SK-N-SH treated with all-trans-retinoic acid at 6 μM for 48 hours (cell line): ENCODE measurements around the gene MTCL3.

Experiments used
- ATAC-seq: fragments of 200-7000 bp; cut with Tn5 transposase; 3 replicates; pipeline ENCODE4 v1.9.1; 2020; ENCODE audit warnings: mild to moderate bottlenecking, moderate library complexity
- ARNTL ChIP-seq: fragments of 450-650 bp; formaldehyde crosslinking; IDR thresholded peaks from 2 replicates; pipeline ENCODE4 v1.5.0; 2020; ENCODE audit warnings: low read depth, mild to moderate bottlenecking, moderate library complexity, borderline replicate concordance
- BACH2 ChIP-seq: fragments of 250-450 bp; sonication (Bioruptor Pico); IDR thresholded peaks from 2 replicates; pipeline ENCODE4 v1.9.0; 2021; ENCODE audit warnings: mild to moderate bottlenecking, borderline replicate concordance
- CSDC2 ChIP-seq: fragments of 250-450 bp; sonication (Bioruptor Pico); IDR thresholded peaks from 2 replicates; pipeline ENCODE4 v1.5.0; 2020; ENCODE audit warnings: mild to moderate bottlenecking, moderate library complexity
- ESRRG ChIP-seq: fragments of 250-450 bp; sonication (Bioruptor Pico); IDR thresholded peaks from 2 replicates; pipeline ENCODE4 v1.6.1; 2021; ENCODE audit warnings: mild to moderate bottlenecking
- GLIS3 ChIP-seq: fragments of 250-450 bp; sonication (Bioruptor Pico); IDR thresholded peaks from 2 replicates; pipeline ENCODE4 v1.5.0; 2020; ENCODE audit warnings: mild to moderate bottlenecking, moderate library complexity
- ISL1 ChIP-seq: fragments of 250-450 bp; sonication (Bioruptor Pico); IDR thresholded peaks from 2 replicates; pipeline ENCODE4 v2.1.2; 2022; ENCODE audit warnings: mild to moderate bottlenecking, moderate library complexity
- OSR1 ChIP-seq: fragments of 250-450 bp; sonication (Bioruptor Pico); IDR thresholded peaks from 2 replicates; pipeline ENCODE4 v1.8.0; 2022; ENCODE audit warnings: moderate library complexity, mild to moderate bottlenecking, inconsistent platforms
- PPARA ChIP-seq: fragments of 250-450 bp; sonication (Bioruptor Pico); IDR thresholded peaks from 2 replicates; pipeline ENCODE4 v1.5.0; 2020; ENCODE audit warnings: mild to moderate bottlenecking, borderline replicate concordance
- RARB ChIP-seq: fragments of 250-450 bp; sonication (Bioruptor Pico); IDR thresholded peaks from 2 replicates; pipeline ENCODE4 v1.8.0; 2021; ENCODE audit warnings: mild to moderate bottlenecking, moderate library complexity
- SNAI2 ChIP-seq: fragments of 250-450 bp; sonication (Bioruptor Pico); IDR thresholded peaks from 2 replicates; pipeline ENCODE4 v1.5.0; 2020; ENCODE audit warnings: mild to moderate bottlenecking, moderate library complexity
- TCF4 ChIP-seq: fragments of 250-450 bp; sonication (Bioruptor Pico); IDR thresholded peaks from 2 replicates; pipeline ENCODE4 v1.8.0; 2021; ENCODE audit warnings: mild to moderate bottlenecking, moderate library complexity, borderline replicate concordance
- TOX ChIP-seq: fragments of 250-450 bp; sonication (Bioruptor Pico); IDR thresholded peaks from 2 replicates; pipeline ENCODE4 v1.8.0; 2021; ENCODE audit warnings: mild to moderate bottlenecking, moderate library complexity, borderline replicate concordance
- ZC3H10 ChIP-seq: fragments of 250-450 bp; sonication (Bioruptor Pico); IDR thresholded peaks from 2 replicates; pipeline ENCODE4 v1.5.1; 2021; ENCODE audit warnings: mild to moderate bottlenecking, moderate library complexity
- ZFP3 ChIP-seq: fragments of 250-450 bp; sonication (Bioruptor Pico); IDR thresholded peaks from 2 replicates; pipeline ENCODE4 v1.5.0; 2020; ENCODE audit warnings: mild to moderate bottlenecking, moderate library complexity
- ZFP30 ChIP-seq: fragments of 450-650 bp; formaldehyde crosslinking; IDR thresholded peaks from 2 replicates; pipeline ENCODE4 v1.5.0; 2022; ENCODE audit warnings: mild to moderate bottlenecking, moderate library complexity
- ZNF70 ChIP-seq: fragments of 450-650 bp; formaldehyde crosslinking; IDR thresholded peaks from 2 replicates; pipeline ENCODE4 v1.5.0; 2020; ENCODE audit warnings: mild to moderate bottlenecking, moderate library complexity
- ZNF8 ChIP-seq: fragments of 450-650 bp; formaldehyde crosslinking; IDR thresholded peaks from 2 replicates; pipeline ENCODE4 v1.5.0; 2020; ENCODE audit warnings: mild to moderate bottlenecking, moderate library complexity
- TF ChIP-seq, protein P1 (sequence below): fragments of 250-450 bp; sonication (Bioruptor Pico); IDR thresholded peaks from 2 replicates; pipeline ENCODE4 v1.5.1; 2020; ENCODE audit warnings: low read depth, mild to moderate bottlenecking, moderate library complexity
- TF ChIP-seq, protein P2 (sequence below): fragments of 250-450 bp; sonication (Bioruptor Pico); IDR thresholded peaks from 2 replicates; pipeline ENCODE4 v1.8.0; 2021; ENCODE audit warnings: low read depth, mild to moderate bottlenecking, moderate library complexity, borderline replicate concordance
- TF ChIP-seq, protein P3 (sequence below): fragments of 250-450 bp; sonication (Bioruptor Pico); IDR thresholded peaks from 2 replicates; pipeline ENCODE4 v1.5.0; 2020; ENCODE audit warnings: mild to moderate bottlenecking, moderate library complexity
- TF ChIP-seq, protein P4 (sequence below): fragments of 250-450 bp; sonication (Bioruptor Pico); IDR thresholded peaks from 2 replicates; pipeline ENCODE4 v1.8.0; 2020; ENCODE audit warnings: mild to moderate bottlenecking, moderate library complexity, borderline replicate concordance
- TF ChIP-seq, protein P5 (sequence below): fragments of 250-450 bp; sonication (Bioruptor Pico); IDR thresholded peaks from 2 replicates; pipeline ENCODE4 v1.5.1; 2021; ENCODE audit warnings: mild to moderate bottlenecking, moderate library complexity

MTCL3 gene

DNA sequence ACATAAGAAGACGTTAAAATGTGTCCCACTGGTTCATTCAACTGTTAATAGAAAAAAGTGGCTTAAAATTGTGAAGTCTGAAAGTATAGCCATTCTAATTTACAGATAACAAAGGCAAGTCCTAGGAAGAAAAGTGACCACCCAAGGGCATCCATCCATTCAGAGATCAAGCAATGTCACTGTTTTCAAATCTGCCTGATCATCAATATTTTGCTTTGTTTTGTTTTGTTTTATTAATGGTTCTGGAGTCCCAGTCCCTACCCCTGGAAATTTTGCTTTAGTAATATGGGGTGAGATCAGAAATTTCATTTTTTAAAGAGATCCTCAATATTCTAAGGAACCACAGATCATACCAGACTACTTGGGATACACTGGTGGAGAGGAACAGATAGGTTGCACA is 77.3 kb downstream of the MTCL3 start:
- TF ChIP-seq ZFP30 (CRISPR knock-in tag) (no peak), OSR1 (CRISPR knock-in tag) (no peak), TOX (CRISPR knock-in tag) (no peak), ZFP3 (CRISPR knock-in tag) (no peak), GLIS3 (CRISPR knock-in tag) (no peak), ARNTL (CRISPR knock-in tag) (no peak), ZC3H10 (CRISPR knock-in tag) (no peak), PPARA (CRISPR knock-in tag) (no peak), ESRRG (no peak), CSDC2 (CRISPR knock-in tag) (no peak), SNAI2 (CRISPR knock-in tag) (no peak), ZNF70 (CRISPR knock-in tag) (no peak), BACH2 (CRISPR knock-in tag) (no peak), TCF4 (CRISPR knock-in tag) (no peak)
- TF ChIP-seq, protein P1, sequence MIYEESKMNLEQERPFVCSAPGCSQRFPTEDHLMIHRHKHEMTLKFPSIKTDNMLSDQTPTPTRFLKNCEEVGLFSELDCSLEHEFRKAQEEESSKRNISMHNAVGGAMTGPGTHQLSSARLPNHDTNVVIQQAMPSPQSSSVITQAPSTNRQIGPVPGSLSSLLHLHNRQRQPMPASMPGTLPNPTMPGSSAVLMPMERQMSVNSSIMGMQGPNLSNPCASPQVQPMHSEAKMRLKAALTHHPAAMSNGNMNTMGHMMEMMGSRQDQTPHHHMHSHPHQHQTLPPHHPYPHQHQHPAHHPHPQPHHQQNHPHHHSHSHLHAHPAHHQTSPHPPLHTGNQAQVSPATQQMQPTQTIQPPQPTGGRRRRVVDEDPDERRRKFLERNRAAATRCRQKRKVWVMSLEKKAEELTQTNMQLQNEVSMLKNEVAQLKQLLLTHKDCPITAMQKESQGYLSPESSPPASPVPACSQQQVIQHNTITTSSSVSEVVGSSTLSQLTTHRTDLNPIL, result no peak
- TF ChIP-seq, protein P2, sequence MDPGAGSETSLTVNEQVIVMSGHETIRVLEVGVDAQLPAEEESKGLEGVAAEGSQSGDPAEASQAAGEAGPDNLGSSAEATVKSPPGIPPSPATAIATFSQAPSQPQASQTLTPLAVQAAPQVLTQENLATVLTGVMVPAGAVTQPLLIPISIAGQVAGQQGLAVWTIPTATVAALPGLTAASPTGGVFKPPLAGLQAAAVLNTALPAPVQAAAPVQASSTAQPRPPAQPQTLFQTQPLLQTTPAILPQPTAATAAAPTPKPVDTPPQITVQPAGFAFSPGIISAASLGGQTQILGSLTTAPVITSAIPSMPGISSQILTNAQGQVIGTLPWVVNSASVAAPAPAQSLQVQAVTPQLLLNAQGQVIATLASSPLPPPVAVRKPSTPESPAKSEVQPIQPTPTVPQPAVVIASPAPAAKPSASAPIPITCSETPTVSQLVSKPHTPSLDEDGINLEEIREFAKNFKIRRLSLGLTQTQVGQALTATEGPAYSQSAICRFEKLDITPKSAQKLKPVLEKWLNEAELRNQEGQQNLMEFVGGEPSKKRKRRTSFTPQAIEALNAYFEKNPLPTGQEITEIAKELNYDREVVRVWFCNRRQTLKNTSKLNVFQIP (CRISPR knock-in tag), result no peak
- TF ChIP-seq, protein P3, sequence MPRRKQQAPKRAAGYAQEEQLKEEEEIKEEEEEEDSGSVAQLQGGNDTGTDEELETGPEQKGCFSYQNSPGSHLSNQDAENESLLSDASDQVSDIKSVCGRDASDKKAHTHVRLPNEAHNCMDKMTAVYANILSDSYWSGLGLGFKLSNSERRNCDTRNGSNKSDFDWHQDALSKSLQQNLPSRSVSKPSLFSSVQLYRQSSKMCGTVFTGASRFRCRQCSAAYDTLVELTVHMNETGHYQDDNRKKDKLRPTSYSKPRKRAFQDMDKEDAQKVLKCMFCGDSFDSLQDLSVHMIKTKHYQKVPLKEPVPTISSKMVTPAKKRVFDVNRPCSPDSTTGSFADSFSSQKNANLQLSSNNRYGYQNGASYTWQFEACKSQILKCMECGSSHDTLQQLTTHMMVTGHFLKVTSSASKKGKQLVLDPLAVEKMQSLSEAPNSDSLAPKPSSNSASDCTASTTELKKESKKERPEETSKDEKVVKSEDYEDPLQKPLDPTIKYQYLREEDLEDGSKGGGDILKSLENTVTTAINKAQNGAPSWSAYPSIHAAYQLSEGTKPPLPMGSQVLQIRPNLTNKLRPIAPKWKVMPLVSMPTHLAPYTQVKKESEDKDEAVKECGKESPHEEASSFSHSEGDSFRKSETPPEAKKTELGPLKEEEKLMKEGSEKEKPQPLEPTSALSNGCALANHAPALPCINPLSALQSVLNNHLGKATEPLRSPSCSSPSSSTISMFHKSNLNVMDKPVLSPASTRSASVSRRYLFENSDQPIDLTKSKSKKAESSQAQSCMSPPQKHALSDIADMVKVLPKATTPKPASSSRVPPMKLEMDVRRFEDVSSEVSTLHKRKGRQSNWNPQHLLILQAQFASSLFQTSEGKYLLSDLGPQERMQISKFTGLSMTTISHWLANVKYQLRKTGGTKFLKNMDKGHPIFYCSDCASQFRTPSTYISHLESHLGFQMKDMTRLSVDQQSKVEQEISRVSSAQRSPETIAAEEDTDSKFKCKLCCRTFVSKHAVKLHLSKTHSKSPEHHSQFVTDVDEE, result no peak
- ATAC-seq, result no peak

DNA sequence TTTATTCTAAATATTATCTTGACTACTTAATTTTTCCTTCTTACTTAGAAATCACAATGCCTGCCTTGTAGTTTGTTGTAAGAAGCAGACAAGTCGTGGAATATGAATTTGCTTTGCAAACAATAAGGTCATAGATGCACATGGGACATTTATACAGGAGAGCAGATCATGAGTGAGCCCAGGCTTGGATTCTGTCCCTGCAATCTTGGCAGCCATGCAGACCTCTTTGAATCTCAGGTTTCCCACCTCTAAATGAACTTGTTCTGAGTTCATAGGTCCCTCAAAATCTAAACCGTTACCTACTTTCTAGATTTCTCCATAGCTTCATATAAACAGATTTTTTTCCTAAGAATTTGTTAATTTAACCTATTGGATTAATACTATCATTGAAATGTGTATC is 79.4 kb downstream of the MTCL3 start:
- no peak for TF ChIP-seq GLIS3 (CRISPR knock-in tag)
- TF ChIP-seq, protein P4, sequence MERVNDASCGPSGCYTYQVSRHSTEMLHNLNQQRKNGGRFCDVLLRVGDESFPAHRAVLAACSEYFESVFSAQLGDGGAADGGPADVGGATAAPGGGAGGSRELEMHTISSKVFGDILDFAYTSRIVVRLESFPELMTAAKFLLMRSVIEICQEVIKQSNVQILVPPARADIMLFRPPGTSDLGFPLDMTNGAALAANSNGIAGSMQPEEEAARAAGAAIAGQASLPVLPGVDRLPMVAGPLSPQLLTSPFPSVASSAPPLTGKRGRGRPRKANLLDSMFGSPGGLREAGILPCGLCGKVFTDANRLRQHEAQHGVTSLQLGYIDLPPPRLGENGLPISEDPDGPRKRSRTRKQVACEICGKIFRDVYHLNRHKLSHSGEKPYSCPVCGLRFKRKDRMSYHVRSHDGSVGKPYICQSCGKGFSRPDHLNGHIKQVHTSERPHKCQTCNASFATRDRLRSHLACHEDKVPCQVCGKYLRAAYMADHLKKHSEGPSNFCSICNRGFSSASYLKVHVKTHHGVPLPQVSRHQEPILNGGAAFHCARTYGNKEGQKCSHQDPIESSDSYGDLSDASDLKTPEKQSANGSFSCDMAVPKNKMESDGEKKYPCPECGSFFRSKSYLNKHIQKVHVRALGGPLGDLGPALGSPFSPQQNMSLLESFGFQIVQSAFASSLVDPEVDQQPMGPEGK (CRISPR knock-in tag), result no peak
- TF ChIP-seq, protein P3, result no peak
- TF ChIP-seq ARNTL (CRISPR knock-in tag), result no peak
- TF ChIP-seq ZFP3 (CRISPR knock-in tag), result no peak
- no peak for TF ChIP-seq ESRRG
- no peak for TF ChIP-seq ISL1 (CRISPR knock-in tag)
- TF ChIP-seq TOX (CRISPR knock-in tag), result no peak
- no peak for TF ChIP-seq TCF4 (CRISPR knock-in tag)
- TF ChIP-seq, protein P1, result no peak
- TF ChIP-seq, protein P2 (CRISPR knock-in tag), result no peak
- no peak for TF ChIP-seq CSDC2 (CRISPR knock-in tag)
- no peak for TF ChIP-seq ZNF70 (CRISPR knock-in tag)
- TF ChIP-seq, protein P5, sequence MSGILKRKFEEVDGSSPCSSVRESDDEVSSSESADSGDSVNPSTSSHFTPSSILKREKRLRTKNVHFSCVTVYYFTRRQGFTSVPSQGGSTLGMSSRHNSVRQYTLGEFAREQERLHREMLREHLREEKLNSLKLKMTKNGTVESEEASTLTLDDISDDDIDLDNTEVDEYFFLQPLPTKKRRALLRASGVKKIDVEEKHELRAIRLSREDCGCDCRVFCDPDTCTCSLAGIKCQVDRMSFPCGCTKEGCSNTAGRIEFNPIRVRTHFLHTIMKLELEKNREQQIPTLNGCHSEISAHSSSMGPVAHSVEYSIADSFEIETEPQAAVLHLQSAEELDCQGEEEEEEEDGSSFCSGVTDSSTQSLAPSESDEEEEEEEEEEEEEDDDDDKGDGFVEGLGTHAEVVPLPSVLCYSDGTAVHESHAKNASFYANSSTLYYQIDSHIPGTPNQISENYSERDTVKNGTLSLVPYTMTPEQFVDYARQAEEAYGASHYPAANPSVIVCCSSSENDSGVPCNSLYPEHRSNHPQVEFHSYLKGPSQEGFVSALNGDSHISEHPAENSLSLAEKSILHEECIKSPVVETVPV, result no peak
- TF ChIP-seq ZNF8 (CRISPR knock-in tag), result no peak
- TF ChIP-seq SNAI2 (CRISPR knock-in tag), result no peak
- TF ChIP-seq RARB (CRISPR knock-in tag), result no peak
- no peak for ATAC-seq
